Endometrium (tissue), 2 donors: ENCODE measurements around the gene HTR1D.

Experiments used
- FAIRE-seq: peaks from 2 replicates; lab custom pipeline; 2012; peaks lifted over from hg19 to GRCh38; lab: Jason Lieb, UNC
- donor health status: control.
- donor health status: control.

HTR1D gene

DNA sequence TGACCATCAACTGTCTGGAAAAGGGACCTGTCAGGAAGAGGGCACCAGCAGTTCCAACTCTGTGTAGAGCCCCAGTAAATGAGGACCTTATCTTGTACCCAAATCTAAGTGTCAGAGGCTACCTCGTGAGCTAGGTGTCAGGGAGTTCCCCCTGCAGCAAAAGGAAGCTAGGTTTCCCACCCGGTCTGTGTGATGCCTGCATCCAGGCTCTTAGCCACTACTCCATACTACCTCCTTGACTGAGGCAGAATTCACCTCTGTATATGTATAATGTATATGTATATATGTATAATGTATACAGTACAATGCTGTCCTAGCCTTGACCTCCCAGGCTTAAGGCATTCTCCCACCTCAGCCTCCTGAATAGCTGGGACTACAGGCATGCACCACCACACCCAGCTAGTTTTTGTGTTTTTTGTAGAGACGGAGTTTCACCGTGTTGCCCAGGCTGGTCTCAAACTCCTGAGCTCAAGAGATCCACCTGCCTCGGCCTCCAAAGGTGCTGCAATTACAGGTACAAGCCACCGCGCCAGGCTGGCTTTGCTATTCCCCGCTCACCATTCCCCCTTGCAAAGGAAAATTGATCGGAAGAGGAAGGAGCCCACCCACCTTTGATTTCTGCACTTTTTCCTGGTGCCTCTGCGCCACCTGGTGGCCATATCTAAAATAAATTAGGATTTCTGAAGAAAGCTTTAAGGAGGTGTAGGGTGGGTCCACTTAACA lies 32.9 kb downstream of the HTR1D start:
- no peak for FAIRE-seq

- FAIRE-seq: no peak
Observed at GRCh38 chr1:23179862-23180261, 37.4 kb downstream of the HTR1D start.

DNA sequence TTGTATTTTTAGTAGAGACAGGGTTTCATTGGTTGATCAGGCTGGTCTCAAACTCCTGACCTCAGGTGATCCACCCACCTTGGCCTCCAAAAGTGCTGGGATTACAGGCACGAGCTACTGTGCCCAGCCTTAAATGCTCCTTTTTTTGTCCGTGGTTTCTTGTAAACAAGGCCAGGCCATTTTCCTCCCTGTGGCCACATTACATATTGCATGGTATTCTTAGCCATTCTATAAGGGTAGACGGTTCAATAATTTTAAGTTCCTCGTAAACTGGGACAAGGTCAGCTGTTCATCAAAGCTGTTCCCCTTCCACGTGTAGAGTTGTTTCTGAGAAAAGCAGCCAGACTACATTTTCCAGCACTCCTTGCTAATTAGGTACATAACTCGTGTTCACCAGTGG lies 38.4 kb downstream of the HTR1D start:
- FAIRE-seq: no peak

GRCh38 chr1:23178414-23178813 lies 38.9 kb downstream of the HTR1D start:
- FAIRE-seq: no peak

GRCh38 chr1:23177438-23178380 lies 39.6 kb downstream of the HTR1D start:
- no peak for FAIRE-seq

- FAIRE-seq: no peak
Observed at GRCh38 chr1:23177031-23177430, 40.3 kb downstream of the HTR1D start.

DNA sequence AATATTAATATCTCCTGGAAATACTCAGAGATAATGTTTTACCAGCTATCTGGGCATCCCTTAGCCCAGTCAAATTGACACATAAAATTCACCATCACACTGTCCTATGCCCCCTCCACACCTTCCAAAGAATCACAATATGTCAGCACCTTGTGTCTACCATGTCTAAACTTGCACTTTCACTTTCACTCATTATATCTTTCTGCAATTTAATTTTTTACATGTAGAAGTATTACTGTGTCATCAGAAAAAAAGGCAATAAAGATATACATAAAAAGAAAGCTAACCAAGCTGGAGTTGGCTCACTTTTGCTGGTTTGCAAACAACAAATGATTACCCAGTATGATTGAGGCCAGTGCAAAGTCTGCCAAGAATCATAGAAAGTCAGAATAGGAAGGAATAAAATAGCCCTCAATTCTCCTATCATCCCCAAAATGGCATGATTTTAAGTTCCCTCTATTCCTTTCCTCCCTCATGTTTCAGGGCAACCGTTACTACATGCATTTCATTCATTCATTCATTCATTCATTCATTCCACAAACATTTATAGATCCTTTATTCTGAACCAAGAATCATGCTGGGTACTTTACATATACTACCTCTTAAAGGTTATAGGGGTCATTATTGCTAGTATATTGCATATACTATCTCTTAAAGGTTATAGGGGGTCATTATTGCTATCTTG lies 42.7 kb downstream of the HTR1D start:
- FAIRE-seq: no peak

GRCh38 chr1:23171181-23171755 lies 46.0 kb downstream of the HTR1D start:
- FAIRE-seq: no peak

- no peak for FAIRE-seq
Observed at GRCh38 chr1:23169727-23170335, 47.5 kb downstream of the HTR1D start.

DNA sequence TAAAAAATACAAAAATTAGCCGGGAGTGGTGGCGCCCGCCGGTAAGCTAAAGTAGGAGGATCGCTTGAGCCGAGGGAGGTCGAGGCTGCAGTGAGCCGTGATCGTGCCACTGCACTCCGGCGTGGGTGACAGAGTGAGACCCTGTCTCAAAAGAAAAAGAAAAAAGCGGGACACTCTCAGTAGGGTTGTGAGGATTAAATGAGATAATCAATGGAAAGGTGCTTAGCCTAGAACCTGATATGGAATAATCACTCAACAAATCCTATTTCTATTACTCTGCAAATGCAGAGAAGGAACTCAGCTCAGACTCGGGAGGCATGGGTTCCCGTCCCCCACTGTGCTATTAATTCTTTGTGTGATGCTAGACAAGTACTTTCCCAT lies 48.1 kb downstream of the HTR1D start:
- no peak for FAIRE-seq

GRCh38 chr1:23168445-23169194 lies 48.7 kb downstream of the HTR1D start, which contains the start of gene LUZP1:
TSS of gene LUZP1 (minus strand) at chr1:23168856.
- FAIRE-seq: peak; percentile 70

- FAIRE-seq: no peak
Observed at GRCh38 chr1:23168079-23168444, 49.2 kb downstream of the HTR1D start.

DNA sequence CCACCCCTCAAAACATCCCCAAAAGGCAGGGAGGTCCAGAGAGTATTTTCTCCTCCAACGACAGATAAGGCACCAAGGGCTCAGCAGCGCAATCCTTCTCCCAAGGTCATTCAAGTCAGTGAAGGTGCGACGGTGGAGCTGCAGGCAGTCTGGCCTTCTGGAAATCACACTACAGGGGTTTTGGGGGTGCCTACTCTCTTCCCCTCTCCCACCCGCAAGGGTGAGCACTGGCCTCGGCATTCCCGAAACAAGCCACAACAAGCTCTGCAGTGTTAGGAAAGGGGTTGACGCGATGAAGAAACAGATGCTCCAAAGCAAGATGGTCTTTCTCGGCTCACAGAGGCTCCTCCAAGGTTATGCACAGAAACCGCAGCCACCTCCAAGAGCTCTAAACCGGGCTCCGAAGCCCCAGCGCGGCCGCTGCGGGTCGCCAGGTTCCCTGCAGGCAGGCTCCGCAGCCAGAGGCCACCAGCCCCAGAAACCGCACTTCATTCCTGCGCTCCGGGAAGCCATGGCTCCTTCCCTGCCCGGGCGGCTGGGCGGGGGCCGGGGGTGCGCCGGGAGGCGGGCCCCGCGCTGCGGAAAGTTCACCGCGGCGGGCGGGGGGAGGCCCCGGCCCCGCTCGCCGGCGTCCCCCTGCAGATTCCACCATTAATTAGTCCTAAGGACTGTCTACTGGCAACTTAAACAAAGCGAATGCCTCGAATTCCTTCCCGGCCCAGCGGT lies 49.8 kb downstream of the HTR1D start:
- no peak for FAIRE-seq

DNA sequence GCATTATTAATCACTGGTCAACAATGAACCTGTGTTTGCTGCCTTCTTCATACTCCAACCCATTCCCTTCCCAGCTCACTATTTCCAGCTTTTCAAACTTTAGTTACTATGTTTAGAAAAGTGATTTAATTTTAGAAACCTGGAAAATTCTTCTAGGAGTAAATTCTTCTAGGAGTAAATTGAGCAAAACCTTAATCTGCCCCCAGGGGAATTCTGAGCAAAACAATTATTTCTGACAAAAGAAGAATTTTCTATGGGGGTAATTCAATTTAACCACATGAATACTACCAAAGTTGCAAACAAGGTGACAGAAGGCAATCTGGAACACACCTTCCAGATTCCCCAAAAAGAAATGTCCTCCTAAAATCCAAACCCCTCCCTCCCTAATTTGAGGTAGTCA lies 50.4 kb downstream of the HTR1D start:
- no peak for FAIRE-seq

DNA sequence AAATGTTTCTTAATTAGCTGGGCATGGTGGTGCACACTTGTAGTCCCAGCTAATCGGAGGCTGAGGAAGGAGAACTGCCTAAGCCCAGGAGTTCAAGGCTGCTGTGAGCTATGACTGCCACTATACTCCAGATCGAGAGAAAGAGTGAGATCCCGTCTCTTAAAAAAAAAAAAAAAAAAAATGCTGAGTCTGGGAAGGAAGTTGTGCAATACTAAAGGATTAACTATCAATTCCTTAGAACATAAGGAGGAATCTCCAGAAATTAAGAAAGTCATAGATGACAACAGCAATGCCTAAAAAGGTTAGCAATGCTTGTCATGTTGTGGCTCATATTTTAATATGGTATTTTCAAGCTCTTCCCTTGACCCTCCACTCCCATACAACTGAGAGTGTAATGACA lies 53.9 kb downstream of the HTR1D start:
- no peak for FAIRE-seq

GRCh38 chr1:23159963-23160877 lies 57.1 kb downstream of the HTR1D start:
- no peak for FAIRE-seq

- no peak for FAIRE-seq
Observed at GRCh38 chr1:23156940-23157339, 60.4 kb downstream of the HTR1D start.

DNA sequence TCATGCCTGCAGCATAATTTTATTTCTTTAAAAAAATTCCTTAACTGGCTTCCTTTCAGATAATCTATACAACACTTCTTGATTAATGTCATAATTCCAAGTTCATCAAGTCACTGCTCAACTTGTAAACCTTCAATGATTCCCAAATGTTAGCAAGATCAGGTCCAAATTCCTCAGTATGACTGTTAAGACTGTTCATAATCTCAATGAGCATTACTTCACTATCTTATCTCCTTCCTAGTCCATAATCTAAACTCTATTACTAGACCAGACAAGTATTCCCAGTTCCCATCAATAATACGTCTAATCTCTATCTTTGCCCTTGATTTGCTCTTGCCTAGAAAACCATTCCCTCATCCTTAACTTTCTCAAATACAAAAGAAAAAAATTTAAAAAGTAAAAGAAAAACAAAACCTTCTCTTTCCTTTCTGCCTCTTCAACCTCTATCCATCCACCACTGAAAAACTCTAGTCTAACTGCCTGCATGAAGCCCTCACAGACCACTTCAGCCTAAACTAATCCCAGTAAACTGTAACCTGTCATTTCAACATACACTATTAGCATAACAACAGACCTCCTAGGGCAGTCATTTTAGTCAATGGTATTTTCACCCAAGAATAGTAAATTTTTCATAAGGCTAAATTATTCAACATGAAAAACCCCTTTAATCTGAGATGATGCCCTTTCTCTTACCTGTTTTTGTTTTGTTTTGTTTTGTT lies 64.2 kb downstream of the HTR1D start:
- no peak for FAIRE-seq

GRCh38 chr1:23150742-23151141 lies 66.6 kb downstream of the HTR1D start:
- FAIRE-seq: no peak
